GM18507 (cell line): Measurements from ENCODE around the gene DUSP1.
"Not testable (repeated sequence)": the region's sequence is repeated elsewhere in the genome, so short reads cannot be mapped to it uniquely, and the experiment has no call there.

Experiments used
- DNase-seq: peaks from one replicate; pipeline ENCODE4 v3.0.0; 2011; ENCODE audit warnings: low read depth; ENCODE audit not compliant: insufficient read length; ENCODE audit errors: extremely low spot score
- FAIRE-seq: peaks from 2 replicates; lab custom pipeline; 2011; peaks lifted over from hg19 to GRCh38; lab: Jason Lieb, UNC

The DUSP1 gene

GRCh38 chr5:172799416-172799815, 28.4 kb upstream of the DUSP1 start:
- DNase-seq: no peak
- FAIRE-seq: no peak

GRCh38 chr5:172798422-172799215, 27.6 kb upstream of the DUSP1 start:
- DNase-seq (no peak), FAIRE-seq (no peak)

- no peak for DNase-seq
- FAIRE-seq: no peak
Measured at GRCh38 chr5:172797771-172798191, 26.8 kb upstream of the DUSP1 start.

- DNase-seq: no peak
- FAIRE-seq: no peak
Measured at GRCh38 chr5:172796306-172796705, 25.3 kb upstream of the DUSP1 start.

- no peak for DNase-seq
- FAIRE-seq: no peak
Measured at GRCh38 chr5:172795318-172795977, 24.5 kb upstream of the DUSP1 start.

DNA sequence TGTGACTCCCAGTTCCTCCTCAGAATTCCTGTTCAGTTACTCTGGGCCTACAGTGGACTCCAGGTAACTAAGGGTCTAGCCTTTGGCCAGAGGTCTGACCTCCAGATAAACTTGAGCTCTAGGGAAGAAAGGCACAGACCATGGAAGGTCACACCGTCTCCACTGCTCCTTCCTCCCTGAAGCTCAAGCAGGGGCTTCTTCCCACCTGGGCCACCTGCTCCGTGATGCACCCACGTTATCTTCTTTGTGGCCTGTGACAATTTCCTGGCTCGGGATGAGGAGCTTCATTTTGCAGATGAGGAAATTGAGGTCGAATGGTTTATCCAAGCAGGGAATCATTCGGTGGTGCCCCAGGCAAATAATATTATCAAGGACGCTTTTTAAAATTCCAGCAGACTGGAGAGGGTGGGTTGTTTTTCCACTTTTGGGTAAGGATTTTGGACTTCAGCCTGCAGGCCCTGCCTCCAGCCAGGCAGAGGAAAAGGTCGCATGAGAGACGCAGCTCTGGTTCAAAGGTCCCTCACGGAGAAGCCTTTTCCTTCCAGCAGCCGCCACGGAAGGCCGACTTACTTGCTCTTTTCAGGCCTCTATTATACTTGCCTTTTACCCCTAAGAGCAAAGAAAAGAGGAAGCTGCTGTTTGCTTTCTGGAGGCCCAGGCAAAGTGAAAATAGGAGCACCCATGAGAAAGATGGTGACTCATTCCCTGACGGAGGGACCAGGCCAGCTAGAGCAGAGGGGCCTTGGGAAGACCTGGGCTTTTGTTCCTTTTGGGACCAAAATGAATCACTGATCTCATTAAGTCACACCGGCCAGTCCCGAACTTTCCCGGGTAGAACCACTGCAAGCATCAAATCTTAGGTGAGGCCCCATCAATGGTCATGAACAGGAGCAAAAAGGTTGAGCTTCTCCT, 22.8 kb upstream of the DUSP1 start:
- FAIRE-seq (no peak), DNase-seq (no peak)

DNA sequence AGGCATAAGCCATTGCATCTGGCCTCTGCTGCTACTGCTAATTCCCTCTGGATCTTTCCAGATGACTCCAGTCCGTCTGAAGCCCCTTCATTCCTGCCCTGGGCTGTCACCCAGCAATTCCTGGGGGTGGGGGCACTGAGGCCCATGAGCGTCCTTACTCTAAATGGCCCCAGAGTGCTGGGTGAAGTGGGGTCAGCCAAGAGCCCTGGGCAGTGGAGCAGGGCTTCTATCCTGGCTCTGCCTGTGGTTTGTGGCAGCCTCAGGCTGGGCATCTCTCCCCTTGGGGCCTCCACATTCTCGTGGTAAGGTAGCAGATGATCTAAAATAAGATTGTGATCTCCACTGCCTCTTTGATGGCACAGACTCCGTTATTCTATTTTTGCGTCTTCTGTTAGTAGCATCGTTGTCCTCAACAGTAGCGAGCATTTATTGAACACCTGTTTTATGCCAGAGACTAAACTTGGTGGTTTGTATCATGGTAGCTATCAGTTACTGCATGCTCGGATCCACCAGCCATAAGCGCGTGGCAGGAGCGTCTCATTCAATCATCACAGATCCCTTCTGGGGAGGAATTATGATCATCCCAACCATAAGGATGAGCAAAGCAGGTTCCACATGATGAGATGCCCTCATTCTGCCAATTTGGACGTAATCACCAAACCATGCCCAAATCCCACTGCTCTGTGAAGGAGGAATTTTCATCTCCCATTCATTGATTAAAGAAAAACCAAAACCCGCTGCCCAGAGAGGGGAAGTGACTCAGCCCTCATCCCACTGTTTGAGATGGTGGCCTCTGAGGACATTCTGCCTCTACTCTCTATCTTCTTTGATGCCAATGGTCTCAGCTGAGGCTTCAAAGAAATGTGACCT, 21.9 kb upstream of the DUSP1 start:
- FAIRE-seq (no peak), DNase-seq (no peak)

DNA sequence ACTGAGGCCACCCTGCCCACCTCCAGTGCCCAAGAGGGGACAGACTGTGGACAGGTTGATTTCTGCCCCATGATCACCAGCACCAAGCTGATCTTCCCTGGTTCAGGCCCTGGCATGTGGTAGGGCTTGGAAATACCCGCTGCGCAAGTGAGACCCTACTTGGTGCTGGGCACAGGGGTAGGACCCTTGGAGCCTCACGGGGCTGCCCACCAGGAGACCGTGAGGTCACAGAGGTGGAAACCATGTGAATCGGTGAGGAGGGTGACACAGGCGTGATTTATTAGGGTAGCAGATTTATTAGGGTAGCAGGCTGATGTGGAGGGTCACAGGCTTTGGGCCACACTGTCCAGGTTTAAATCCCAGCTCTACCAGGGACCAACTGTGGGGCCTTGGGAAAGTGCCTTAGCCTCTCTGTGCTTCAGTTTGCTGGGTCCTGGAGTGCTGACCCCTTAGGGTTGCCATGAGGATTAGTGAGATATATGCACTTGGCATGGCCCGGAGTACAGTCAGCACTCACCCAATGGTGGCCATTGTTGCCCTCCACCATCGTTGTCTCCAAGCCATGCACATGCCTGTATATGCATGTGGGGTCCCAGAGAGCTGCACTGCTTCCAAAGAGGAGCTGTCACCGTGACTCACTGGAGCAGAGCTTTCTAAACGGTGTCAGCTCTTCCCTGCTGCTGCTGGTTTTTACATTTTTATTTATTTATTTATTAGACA, 20.9 kb upstream of the DUSP1 start:
- no peak for FAIRE-seq
- DNase-seq: no peak

DNA sequence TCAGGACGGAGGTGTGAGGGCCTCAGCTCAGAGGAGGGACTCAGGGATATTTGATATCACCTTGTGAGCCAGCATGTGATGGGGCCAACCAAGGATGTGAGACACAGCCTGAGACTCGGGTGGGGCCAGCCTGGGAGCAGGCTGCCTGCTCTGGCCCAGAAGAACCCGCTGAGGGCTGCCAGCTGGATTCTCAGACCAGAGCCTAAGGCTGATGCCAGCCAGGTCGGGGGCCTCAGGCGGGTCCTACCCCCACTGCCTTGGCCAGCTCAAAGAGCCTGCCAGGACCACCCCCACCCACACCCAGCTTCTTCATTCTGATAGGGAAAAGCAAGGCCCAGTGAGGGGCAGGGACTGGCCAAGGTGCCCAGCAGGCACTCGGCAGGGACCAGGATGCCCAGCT, 20.3 kb upstream of the DUSP1 start:
- FAIRE-seq: no peak

DNA sequence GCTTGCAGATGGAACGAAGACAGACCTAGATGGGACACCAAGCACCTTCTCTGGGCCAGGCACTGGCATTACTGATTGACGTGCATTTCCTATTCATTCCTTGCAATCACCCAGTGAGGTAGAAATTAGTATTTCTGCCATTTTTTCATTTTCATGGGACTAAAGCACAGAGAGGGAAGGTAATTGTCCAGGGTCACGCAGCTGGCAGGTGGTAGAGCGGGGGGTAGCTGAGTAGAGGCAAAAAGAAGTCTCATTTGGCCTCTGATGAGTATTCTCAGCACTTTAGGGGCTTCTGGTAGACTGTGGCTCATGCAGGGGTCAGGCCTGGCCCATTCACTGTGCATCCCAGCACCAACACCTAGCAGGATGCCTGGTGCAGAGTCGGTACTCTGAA, 19.5 kb upstream of the DUSP1 start:
- no peak for FAIRE-seq
- no peak for DNase-seq

More for the DNA sequence above, 20.3 kb upstream of the DUSP1 start:
- no peak for DNase-seq

- DNase-seq: no peak
Measured at GRCh38 chr5:172789687-172790495, 18.9 kb upstream of the DUSP1 start.

DNA sequence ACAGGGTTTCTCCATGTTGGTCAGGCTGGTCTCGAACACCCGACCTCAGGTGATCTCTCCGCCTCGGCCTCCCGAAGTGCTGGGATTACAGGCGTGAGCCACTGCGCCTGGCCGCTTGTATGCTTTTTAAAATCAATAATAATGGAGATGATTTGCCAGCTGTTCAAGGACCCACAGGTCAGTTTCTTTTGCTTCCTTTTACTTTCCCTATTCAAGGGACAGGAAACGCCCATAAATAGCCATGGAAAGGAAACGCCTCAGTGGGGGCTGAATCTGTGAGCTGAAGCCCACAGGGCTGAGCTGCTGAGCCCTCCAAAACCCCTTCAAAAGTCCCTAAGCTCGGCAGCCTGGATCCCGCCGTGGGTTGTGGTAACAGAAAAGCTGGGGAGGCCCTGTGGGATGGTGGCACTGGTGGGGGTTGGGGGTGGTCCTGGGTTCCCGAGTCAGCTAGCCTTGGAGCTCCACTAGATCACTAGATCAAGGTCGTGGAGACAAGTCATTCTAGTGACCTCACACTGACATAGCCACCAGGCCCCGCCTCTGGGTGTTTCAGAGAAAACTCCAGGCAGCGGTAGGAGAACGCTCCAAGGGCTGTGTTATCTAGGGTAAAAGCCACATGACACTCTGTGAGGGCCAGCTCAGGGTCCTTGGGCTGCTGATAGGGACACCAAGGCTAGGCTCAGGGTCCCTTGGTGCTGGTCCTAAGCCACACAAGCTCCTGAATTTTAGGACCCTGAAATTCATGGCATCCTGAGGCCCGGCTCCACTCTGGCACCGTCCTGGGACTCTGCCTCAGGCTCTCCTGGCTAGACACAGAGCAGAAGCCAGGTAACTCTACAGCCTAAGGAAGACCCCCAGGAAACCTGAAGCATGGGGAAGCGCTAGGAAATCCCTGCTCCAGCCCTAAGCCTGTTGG, 18.0 kb upstream of the DUSP1 start:
- no peak for FAIRE-seq

More at GRCh38 chr5:172789687-172790495, 18.9 kb upstream of the DUSP1 start:
- no peak for FAIRE-seq

GRCh38 chr5:172787538-172787937, 16.5 kb upstream of the DUSP1 start:
- DNase-seq, FAIRE-seq: not testable (repeated sequence)

More for the DNA sequence above, 18.0 kb upstream of the DUSP1 start:
- DNase-seq: no peak

DNA sequence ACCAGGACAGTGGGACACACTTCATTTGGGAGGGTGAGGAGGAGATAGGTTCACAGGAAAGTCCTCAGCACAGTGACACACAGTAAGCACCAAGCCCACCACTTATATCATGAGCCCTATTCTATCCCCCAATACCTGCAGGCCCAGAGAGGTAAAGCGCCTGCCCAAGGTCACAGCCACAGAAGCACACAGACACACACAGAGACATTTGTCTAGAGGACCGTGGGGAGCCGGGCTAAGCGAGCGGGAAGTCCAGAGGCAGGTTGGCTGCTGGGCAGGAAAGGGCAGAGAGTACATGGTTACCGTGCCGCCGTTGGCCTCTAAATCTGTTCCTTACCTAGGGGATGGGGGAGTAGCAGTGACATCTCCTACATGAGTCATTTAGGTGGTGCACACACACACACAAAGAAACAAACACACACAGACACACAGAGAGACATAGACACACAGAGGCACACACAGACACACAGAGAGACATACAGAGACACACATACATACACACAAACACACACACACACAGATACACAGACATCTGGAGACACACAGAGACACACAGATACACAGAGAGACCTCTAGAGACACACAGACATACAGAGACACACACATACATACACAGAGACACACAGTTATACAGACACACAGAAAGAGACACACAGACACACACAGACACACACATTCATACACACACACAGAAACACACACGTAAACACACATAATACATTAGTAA, 15.9 kb upstream of the DUSP1 start:
- DNase-seq (no peak), FAIRE-seq (no peak)

- DNase-seq (no peak), FAIRE-seq (no peak)
Measured at GRCh38 chr5:172785429-172786088, 14.6 kb upstream of the DUSP1 start.

DNA sequence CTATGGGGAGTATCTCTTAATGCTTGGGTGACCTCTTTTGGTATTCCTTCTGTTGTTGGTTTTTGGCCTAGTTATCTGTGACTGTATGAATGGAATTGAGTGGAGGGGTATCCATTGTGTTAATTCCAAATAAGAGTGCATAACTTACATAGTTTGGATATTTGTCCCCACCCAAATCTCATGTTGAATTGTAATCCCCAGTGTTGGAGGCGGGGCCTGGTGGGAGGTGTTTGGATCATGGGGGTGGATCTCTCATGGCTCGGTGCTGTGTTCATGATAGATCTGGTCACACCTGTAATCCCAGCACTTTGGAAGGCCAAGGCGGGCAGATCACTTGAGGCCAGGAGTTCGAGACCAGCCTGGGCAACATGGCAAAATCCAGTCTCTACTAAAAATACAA, 13.2 kb upstream of the DUSP1 start:
- not testable (repeated sequence) for DNase-seq, FAIRE-seq
